Endothelial cell of umbilical vein (primary cell): ENCODE results near the gene PPFIA1. TPM values are rescaled to one million over a fixed set of nuclear protein-coding genes. Genes with fewer than 3 reads are reported as not detected.

Experiments
- BruUV-seq: library from RNA; stranded (reverse); fragments of 400-500 nt; replicated peaks from 2 replicates; lab custom pipeline; 2021; lab: Mats Ljungman, UMichigan
- CTCF ChIA-PET: fragments of 300-600, 350-600 bp; sonication (Branson Sonifier 250); formaldehyde crosslinking; loops from one replicate; lab custom pipeline; 2021; ENCODE audit warnings: antibody characterized with exemption, inconsistent platforms; lab: Charles Lee
- POLR2A ChIA-PET: fragments of 300-600, 350-600 bp; sonication (Branson Sonifier 250); formaldehyde crosslinking; loops from one replicate; lab custom pipeline; 2021; ENCODE audit warnings: antibody characterized with exemption, inconsistent platforms; lab: Charles Lee
- DNase-seq: peaks from one replicate; pipeline ENCODE4 v3.0.0-alpha.2; 2011; ENCODE audit warnings: low read depth, low spot score
- FAIRE-seq: peaks from 2 replicates; lab custom pipeline; 2011; peaks lifted over from hg19 to GRCh38; lab: Jason Lieb, UNC
- H2AFZ ChIP-seq: 2 replicates; pipeline ENCODE4 v1.6.0; 2012; ENCODE audit warnings: low read depth, low read length, control low read depth, inconsistent platforms
- H3K27ac ChIP-seq: 2 replicates; pipeline ENCODE4 v1.5.1; 2011; ENCODE audit warnings: low read depth, mild to moderate bottlenecking, control low read depth, low read length, moderate library complexity; ENCODE audit not compliant: insufficient read depth
- H3K27me3 ChIP-seq, 2 experiments: 2 replicates each; pipeline versions ENCODE4 v1.6.0 to v1.6.1; 2011; ENCODE audit warnings: low read length in 2 of 2, mixed read lengths in 1 of 2; ENCODE audit not compliant: control insufficient read depth in 2 of 2, insufficient read depth in 2 of 2
- H3K36me3 ChIP-seq, 2 experiments: 2 replicates in 1 of 2; 3 replicates in 1 of 2; pipeline ENCODE4 v1.5.1; 2011; ENCODE audit warnings: low read length in 2 of 2, mild to moderate bottlenecking in 1 of 2, moderate library complexity in 1 of 2; ENCODE audit not compliant: control insufficient read depth in 2 of 2, insufficient read depth in 2 of 2; ENCODE audit errors: extremely low read depth in 1 of 2
- H3K4me1 ChIP-seq: 3 replicates; pipeline ENCODE4 v1.5.1; 2011; ENCODE audit warnings: mild to moderate bottlenecking, low read length; ENCODE audit not compliant: control insufficient read depth, insufficient read depth; ENCODE audit errors: extremely low read depth
- H3K4me2 ChIP-seq: 2 replicates; pipeline ENCODE4 v1.6.1; 2011; ENCODE audit warnings: low read length, control low read depth, mixed read lengths; ENCODE audit not compliant: insufficient read depth
- H3K4me3 ChIP-seq, 3 experiments: fragments of 200-600 bp in 1 of 3; sonication (generic), shearing (Covaris generic) in 1 of 3; replicated peaks in 1 of 3; 2 replicates each; pipeline ENCODE4 v1.5.1; 2011 to 2016; ENCODE audit warnings: control low read depth in 3 of 3, low read length in 3 of 3, mild to moderate bottlenecking in 2 of 3, inconsistent platforms in 1 of 3, low read depth in 1 of 3, moderate library complexity in 1 of 3; ENCODE audit not compliant: insufficient read depth in 1 of 3
- H3K79me2 ChIP-seq: 2 replicates; pipeline ENCODE4 v1.6.0; 2012; ENCODE audit warnings: low read length, inconsistent platforms; ENCODE audit not compliant: control insufficient read depth, insufficient read depth
- H3K9ac ChIP-seq: replicated peaks from 2 replicates; pipeline ENCODE3; 2011; ENCODE audit warnings: low read length, control low read depth; ENCODE audit not compliant: insufficient read depth; ENCODE audit errors: extremely low read depth
- H3K9me1 ChIP-seq: replicated peaks from 3 replicates; pipeline ENCODE4 v1.6.0; 2011; ENCODE audit warnings: mild to moderate bottlenecking, low read length; ENCODE audit not compliant: control insufficient read depth, insufficient read depth; ENCODE audit errors: extremely low read depth
- H3K9me3 ChIP-seq: replicated peaks from 2 replicates; pipeline ENCODE4 v1.5.1; 2012; ENCODE audit warnings: low read length, inconsistent platforms; ENCODE audit not compliant: control insufficient read depth, insufficient read depth
- H4K20me1 ChIP-seq: replicated peaks from 2 replicates; pipeline ENCODE3; 2011; ENCODE audit warnings: mild to moderate bottlenecking, low read length; ENCODE audit not compliant: control insufficient read depth, insufficient read depth; ENCODE audit errors: extremely low read depth
- CTCF ChIP-seq, 2 donors: IDR thresholded peaks; 1 replicate in 1 of 2; 2 replicates in 1 of 2; pipeline ENCODE4 v1.5.1; 2011; ENCODE audit warnings: low read length in 2 of 2, mild to moderate bottlenecking in 2 of 2, moderate library complexity in 2 of 2, control low read depth in 1 of 2, inconsistent platforms in 1 of 2, low read depth in 1 of 2; ENCODE audit not compliant: insufficient read depth in 1 of 2; ENCODE audit errors: extremely low read depth in 1 of 2
- EZH2 ChIP-seq: IDR thresholded peaks from 2 replicates; pipeline ENCODE4 v1.6.1; 2012; ENCODE audit warnings: borderline replicate concordance, low read depth, mild to moderate bottlenecking, moderate library complexity, low read length, inconsistent platforms; ENCODE audit not compliant: severe bottlenecking
- FOS ChIP-seq: IDR thresholded peaks from 2 replicates; pipeline ENCODE4 v1.6.1; 2011; ENCODE audit warnings: mild to moderate bottlenecking, low read length, moderate library complexity, borderline replicate concordance; ENCODE audit not compliant: insufficient read depth
- GATA2 ChIP-seq: IDR thresholded peaks from 2 replicates; pipeline ENCODE4 v1.7.0; 2011; ENCODE audit warnings: low read depth, mild to moderate bottlenecking, moderate library complexity, mixed read lengths, low read length; ENCODE audit not compliant: insufficient read length, insufficient read depth
- JUN ChIP-seq: IDR thresholded peaks from 2 replicates; pipeline ENCODE4 v1.6.1; 2011; ENCODE audit warnings: borderline replicate concordance, low read depth; ENCODE audit not compliant: insufficient read length, insufficient read depth
- MAX ChIP-seq: IDR thresholded peaks from 2 replicates; pipeline ENCODE4 v1.6.1; 2011; ENCODE audit not compliant: insufficient read depth, insufficient read length
- MYC ChIP-seq: IDR thresholded peaks from one replicate; pipeline ENCODE4 v1.6.1; 2011; ENCODE audit warnings: mild to moderate bottlenecking, low read depth, low read length
- POLR2A ChIP-seq: IDR thresholded peaks from 2 replicates; pipeline ENCODE4 v1.6.1; 2012; ENCODE audit warnings: low read depth, mild to moderate bottlenecking, control low read depth, low read length
- POLR2AphosphoS5 ChIP-seq: IDR thresholded peaks from 2 replicates; pipeline ENCODE4 v1.6.1; 2012; ENCODE audit warnings: low read depth, mild to moderate bottlenecking, control low read depth, low read length, moderate library complexity; ENCODE audit not compliant: insufficient read depth
- dilution Hi-C: fragments of 300-500 bp; cut with MboI; formaldehyde crosslinking; loops from one replicate; pipeline ENCODE4 v1.15.0; 2019; ENCODE audit warnings: low sequenced_read_pairs; ENCODE audit not compliant: extremely low pct_ligation_motif_present
- intact Hi-C: fragments of 100-400 bp; cut with micrococcal nuclease; formaldehyde crosslinking; loops from one replicate; pipeline ENCODE4 v1.10.0; 2022
- polyA plus RNA-seq, 4 experiments: library from polyadenylated mRNA; depleted of rRNA in 3 of 4; stranded (reverse) in 3 of 4; unstranded in 1 of 4; fragments of >200 nt; gene quantifications; 2 replicates each; pipeline versions ENCODE4 v1.2.1 to v1.2.3, GENCODE V29; 2011 to 2012; ENCODE audit warnings: missing spikeins in 1 of 4
- total RNA-seq: library from RNA; stranded (reverse); gene quantifications from 2 replicates; pipeline ENCODE4 v1.2.3, GENCODE V29; 2021

The PPFIA1 gene
- total and polyA plus RNA-seq, 2 donors (not counting 3 experiments of a cell fraction or from before 2014, with no cell fraction given) = 44.3 to 60.9 TPM

GRCh38 chr11:70399681-70400112, 129.2 kb downstream of the PPFIA1 start:
- H3K9me1 ChIP-seq = no peaks in the 10 kb centered on the region
- dilution Hi-C loops (no loop called here), intact Hi-C loops (loop anchor here (2.0 kb wide), 1 partner anchor 129 kb away; the partner anchor contains the start of gene PPFIA1)
- peaks cover 73% of the 10 kb centered on the region for H3K79me2 ChIP-seq
- no peaks in the 10 kb centered on the region for H3K27me3 ChIP-seq
- H2AFZ ChIP-seq = no peak overlapping the region
- H3K9ac ChIP-seq = peak overlapping the region; percentile 64
- H3K9me3 ChIP-seq = no peaks in the 10 kb centered on the region
- H3K4me3 ChIP-seq = peak overlapping the region; percentile 47 to 89 (median 84)
- peak; percentile 94 for FAIRE-seq
- H3K4me2 ChIP-seq = peak overlapping the region; percentile 37
- BruUV-seq = no TSS peak
- DNase-seq = peak; percentile 95
- H3K36me3 ChIP-seq = no peaks in the 10 kb centered on the region
- TF ChIP-seq GATA2 (no peak), EZH2 (no peak), JUN (peak; percentile 85), MAX (peak; percentile 57), POLR2AphosphoS5 (peak; percentile 55), FOS (peak; percentile 98), MYC (peak; percentile 72), POLR2A (peak; percentile 34)
- H4K20me1 ChIP-seq = peaks cover 3% of the 10 kb centered on the region
- H3K27ac ChIP-seq = peak overlapping the region; percentile 65
- ChIA-PET POLR2A (no interaction called here), CTCF (interaction anchor here (1.2 to 1.7 kb wide), 2 partner anchors 15 to 119 kb away, joined by 3 read pairs; no protein-coding TSS in a partner anchor)
- peaks cover 19% of the 10 kb centered on the region for H3K4me1 ChIP-seq

GRCh38 chr11:70400643-70401042, 130.2 kb downstream of the PPFIA1 start:
- Histone ChIP-seq H3K27me3 (no peaks in the 10 kb centered on the region), H3K4me1 (peaks cover 26% of the 10 kb centered on the region), H3K9me1 (no peaks in the 10 kb centered on the region), H3K9ac (no peak overlapping the region), H2AFZ (no peak overlapping the region), H4K20me1 (peaks cover 3% of the 10 kb centered on the region), H3K9me3 (no peaks in the 10 kb centered on the region), H3K4me2 (no peak overlapping the region), H3K27ac (peak overlapping the region; percentile 65), H3K79me2 (peaks cover 80% of the 10 kb centered on the region), H3K4me3 (no peak overlapping the region), H3K36me3 (no peaks in the 10 kb centered on the region)
- no TSS peak for BruUV-seq
- POLR2A ChIA-PET = no interaction called here
- no peak for DNase-seq
- TF ChIP-seq MAX (no peak), FOS (no peak), GATA2 (no peak), MYC (no peak), CTCF (IDR thresholded peaks at IDR 0.05; ENCODE audit: extremely low read depth in 1 of 2, insufficient read depth in 1 of 2, low read depth in 1 of 2, low read length in 2 of 2) (no peak), POLR2AphosphoS5 (no peak), EZH2 (no peak), JUN (no peak), POLR2A (no peak)
- CTCF ChIA-PET = interaction anchor here (0.7 kb wide), 1 partner anchor 52 kb away, joined by 3 read pairs; no protein-coding TSS in a partner anchor
- dilution Hi-C loops (no loop called here), intact Hi-C loops (no loop called here)
- FAIRE-seq = no peak
